ENCODE measurements around the gene CTIF. TPM values are rescaled to one million over a fixed set of nuclear protein-coding genes. Genes with fewer than 3 reads are reported as not detected.

Gene CTIF
- polyA plus RNA-seq, 1 donor from 2014 or later: 50.2 TPM

DNA sequence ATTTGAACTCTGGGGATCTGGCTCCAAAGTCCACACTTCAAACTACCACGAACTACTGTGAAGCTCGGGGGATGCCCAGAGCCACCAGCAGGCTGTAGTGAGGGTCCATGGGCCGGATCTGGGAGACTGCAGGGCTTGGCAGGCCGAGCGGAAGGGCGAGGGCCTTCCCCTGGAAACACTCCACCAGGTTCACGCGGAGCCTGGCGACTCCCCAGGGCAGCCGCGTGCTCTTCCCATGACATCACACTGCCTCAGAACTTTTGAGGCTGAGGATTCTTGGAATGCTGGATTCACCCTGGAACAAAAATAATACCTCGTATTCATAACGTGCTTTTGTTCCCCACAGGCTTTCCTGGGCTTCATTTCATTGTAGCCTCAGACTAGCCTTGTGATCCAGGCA is 210.9 kb downstream of the CTIF start:
- Histone ChIP-seq H3K9ac (ENCODE audit: low read length) (no peak overlapping the region), H3K9me2 (ENCODE audit: insufficient read depth, low read length) (no peaks in the 10 kb centered on the region), H3K4me2 (ENCODE audit: low read length) (no peak overlapping the region), H3K4me3 (ENCODE audit: low read length) (no peak overlapping the region), H2AFZ (ENCODE audit: low read depth, low read length) (no peak overlapping the region), H4K20me1 (ENCODE audit: insufficient read depth) (no peaks in the 10 kb centered on the region), H3K9me3 (ENCODE audit: low read length) (no peaks in the 10 kb centered on the region), H3K36me3 (ENCODE audit: insufficient read depth, low read length) (no peaks in the 10 kb centered on the region), H3K79me2 (replicated peaks; ENCODE audit: insufficient read depth, low read length) (no peaks in the 10 kb centered on the region), H3K27ac (ENCODE audit: low read length) (no peak overlapping the region), H3K27me3 (ENCODE audit: insufficient read depth, low read depth, low read length) (no peaks in the 10 kb centered on the region), H3F3A (ENCODE audit: insufficient read depth, low read length, poor library complexity, severe bottlenecking) (no peaks in the 10 kb centered on the region)
- TF ChIP-seq CTCF (IDR thresholded peaks at IDR 0.05; ENCODE audit: poor library complexity, severe bottlenecking) (no peak), REST (IDR thresholded peaks at IDR 0.05; ENCODE audit: borderline replicate concordance) (no peak), TAF1 (IDR thresholded peaks at IDR 0.05; ENCODE audit: low read depth) (no peak), EP300 (conservative IDR thresholded peaks at IDR 0.05; ENCODE audit: poor library complexity, severe bottlenecking) (no peak), RAD21 (conservative IDR thresholded peaks at IDR 0.05) (no peak), EZH2 (IDR thresholded peaks at IDR 0.05; ENCODE audit: borderline replicate concordance, insufficient read depth, low read length, poor library complexity, severe bottlenecking) (no peak), POLR2AphosphoS5 (IDR thresholded peaks at IDR 0.05) (no peak), MXI1 (conservative IDR thresholded peaks at IDR 0.05; ENCODE audit: poor library complexity, severe bottlenecking) (no peak), SMC3 (conservative IDR thresholded peaks at IDR 0.05; ENCODE audit: poor library complexity) (no peak)

DNA sequence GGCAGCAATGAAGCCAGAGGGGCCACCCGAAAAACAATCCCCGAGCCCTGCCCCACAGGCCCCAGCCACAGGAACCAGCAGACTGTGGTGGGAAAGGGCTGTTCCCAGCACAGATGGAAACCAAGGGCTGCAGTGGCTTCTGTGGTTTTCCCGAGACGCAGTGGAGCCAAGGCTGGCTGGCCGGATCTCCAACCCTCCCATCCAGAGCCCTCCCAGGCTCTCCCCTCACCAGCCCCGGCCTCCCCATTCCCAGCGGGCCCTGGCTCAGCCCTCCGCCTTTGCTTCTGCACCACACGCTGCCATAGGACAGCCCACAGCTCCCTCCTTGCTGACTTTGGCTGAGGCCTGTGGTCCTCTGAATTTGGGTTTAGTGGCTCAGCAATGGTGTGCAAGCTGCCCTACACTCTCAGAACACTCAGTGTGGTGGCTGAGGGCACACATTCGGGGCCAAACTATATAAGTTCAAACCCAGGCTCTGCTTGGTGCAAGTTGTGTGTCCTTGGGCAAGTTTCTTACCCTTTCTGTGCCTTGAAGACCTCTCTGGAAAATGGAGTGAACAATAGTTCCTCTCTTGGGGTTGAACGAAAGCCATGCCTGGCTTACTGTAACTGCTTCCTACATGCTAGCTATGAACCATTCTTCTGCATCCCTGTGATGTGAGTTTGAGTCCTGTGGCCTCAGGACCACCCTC is 211.8 kb downstream of the CTIF start:
- H3K9ac ChIP-seq (ENCODE audit: low read length): no peak overlapping the region
- no peak overlapping the region for H3K4me2 ChIP-seq (ENCODE audit: low read length)

More for the DNA sequence above, 211.8 kb downstream of the CTIF start:
- no peak for TF ChIP-seq CTCF (IDR thresholded peaks at IDR 0.05; ENCODE audit: poor library complexity, severe bottlenecking)
- TF ChIP-seq REST (IDR thresholded peaks at IDR 0.05; ENCODE audit: borderline replicate concordance): no peak
- no peak for TF ChIP-seq MXI1 (conservative IDR thresholded peaks at IDR 0.05; ENCODE audit: poor library complexity, severe bottlenecking)
- no peak for TF ChIP-seq POLR2AphosphoS5 (IDR thresholded peaks at IDR 0.05)
- Histone ChIP-seq H3K9me2 (ENCODE audit: insufficient read depth, low read length) (no peaks in the 10 kb centered on the region), H4K20me1 (ENCODE audit: insufficient read depth) (no peaks in the 10 kb centered on the region), H2AFZ (ENCODE audit: low read depth, low read length) (no peak overlapping the region), H3K9me3 (ENCODE audit: low read length) (no peaks in the 10 kb centered on the region), H3K36me3 (ENCODE audit: insufficient read depth, low read length) (no peaks in the 10 kb centered on the region), H3F3A (ENCODE audit: insufficient read depth, low read length, poor library complexity, severe bottlenecking) (no peaks in the 10 kb centered on the region), H3K27me3 (ENCODE audit: insufficient read depth, low read depth, low read length) (no peaks in the 10 kb centered on the region), H3K4me3 (ENCODE audit: low read length) (no peak overlapping the region), H3K79me2 (replicated peaks; ENCODE audit: insufficient read depth, low read length) (no peaks in the 10 kb centered on the region), H3K27ac (ENCODE audit: low read length) (no peak overlapping the region)

Measured in neural cell (in vitro differentiated cells).